ENCODE data around the gene ZNF428.
A peak's percentile ranks its signal among the peaks of the same experiment; 100 is the strongest.
"Not testable (repeated sequence)": the region's sequence is repeated elsewhere in the genome, so short reads cannot be mapped to it uniquely, and the experiment has no call there.

The ZNF428 gene

GRCh38 chr19:43639519-43640423 is 20.3 kb upstream of the ZNF428 start, which contains the start of gene CADM4:
Gene CADM4 (minus strand): TSS chr19:43639850. CDS start chr19:43639790, 60 bp downstream.
- Histone ChIP-seq H3K27ac (peak within 1 kb of the TSS in 1 of 2 donors; percentile 34), H3K4me3 (peak within 1 kb of the TSS; percentile 78)
- no peak for DNase-seq (ENCODE audit: low spot score)
- no peak for TF ChIP-seq CTCF (IDR thresholded peaks at IDR 0.05)

DNA sequence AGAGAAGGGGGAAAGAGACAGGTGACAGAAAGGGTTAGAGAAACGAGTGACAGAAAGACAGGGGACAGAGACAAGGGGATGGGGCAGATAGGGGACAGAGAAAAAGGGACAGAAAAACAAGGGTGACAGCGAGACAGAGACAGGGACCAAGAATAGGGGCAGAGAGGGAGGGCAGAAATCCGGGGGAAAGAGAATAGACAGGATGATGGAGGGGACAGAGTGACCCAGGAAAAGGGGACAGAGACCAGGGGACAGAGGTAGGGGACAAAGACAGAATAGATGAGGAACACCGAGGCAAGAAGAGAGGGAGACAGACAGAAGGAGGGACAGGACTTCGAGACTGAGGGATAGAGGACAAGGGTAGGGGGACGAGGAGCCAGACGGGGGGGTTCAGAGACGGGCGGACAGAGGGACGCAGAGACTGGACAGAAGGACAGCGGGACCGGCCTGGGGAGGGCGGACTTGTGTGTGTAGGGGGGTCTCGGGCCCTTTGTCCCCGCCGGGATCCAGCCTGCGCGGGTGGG is 19.6 kb upstream of the ZNF428 start:
- peak overlapping the region in 1 of 2 donors; percentile 34 for H3K27ac ChIP-seq
- H3K4me3 ChIP-seq: peak overlapping the region; percentile 78
- DNase-seq (ENCODE audit: low spot score): no peak
- no peak for TF ChIP-seq CTCF (IDR thresholded peaks at IDR 0.05)

GRCh38 chr19:43638214-43638994 is 19.0 kb upstream of the ZNF428 start:
- Histone ChIP-seq H3K27ac (no peak overlapping the region), H3K4me3 (peak overlapping the region; percentile 14)
- DNase-seq (ENCODE audit: low spot score): no peak

GRCh38 chr19:43636121-43636683 is 16.8 kb upstream of the ZNF428 start:
- no peak for DNase-seq (ENCODE audit: low spot score)
- no peak for TF ChIP-seq CTCF (IDR thresholded peaks at IDR 0.05)
- Histone ChIP-seq H3K27ac (peak overlapping the region in 1 of 2 donors; percentile 28), H3K4me3 (no peak overlapping the region)

More at GRCh38 chr19:43638214-43638994, 19.0 kb upstream of the ZNF428 start:
- TF ChIP-seq CTCF (IDR thresholded peaks at IDR 0.05): no peak

DNA sequence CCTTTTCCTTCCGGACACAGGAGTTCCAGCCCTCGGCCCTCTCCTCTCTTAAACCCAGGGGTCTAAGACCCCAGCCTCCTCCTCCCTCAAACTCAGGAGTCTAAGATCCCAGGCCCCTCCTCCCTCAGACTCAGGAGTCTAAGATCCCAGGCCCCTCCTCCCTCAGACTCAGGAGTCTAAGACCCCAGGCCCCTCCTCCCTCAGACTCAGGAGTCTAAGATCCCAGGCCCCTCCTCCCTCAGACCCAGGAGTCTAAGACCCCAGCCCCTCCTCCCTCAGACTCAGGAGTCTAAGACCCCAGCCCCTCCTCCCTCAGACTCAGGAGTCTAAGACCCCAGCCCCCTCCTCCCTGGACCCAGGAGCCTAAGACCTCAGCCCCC is 16.1 kb upstream of the ZNF428 start:
- DNase-seq (ENCODE audit: low spot score): not testable (repeated sequence)
- Histone ChIP-seq H3K27ac (peak overlapping the region in 1 of 2 donors; percentile 28), H3K4me3 (peak overlapping the region; percentile 21)

GRCh38 chr19:43634872-43635560 is 15.6 kb upstream of the ZNF428 start:
- TF ChIP-seq CTCF (IDR thresholded peaks at IDR 0.05): no peak
- DNase-seq (ENCODE audit: low spot score): no peak
- Histone ChIP-seq H3K4me3 (peak overlapping the region; percentile 21), H3K27ac (peak overlapping the region in 1 of 2 donors; percentile 11)

All from coronary artery (tissue), 2 donors.